Stimulated activated effector memory CD8-positive, alpha-beta T cell treated with anti-CD3 and anti-CD28 coated beads, Interleukin-12 subunit alpha, Interleukin-12 subunit beta, amount 100 ng/mL, for 72 hours (primary cell): ENCODE measurements around the gene TNS3.
A peak's percentile ranks its signal among the peaks of the same experiment; 100 is the strongest.

Experiments used
- ATAC-seq: fragments of 150-1000 bp; cut with Tn5 transposase; 2 replicates; pipeline ENCODE4 v1.10.0; 2021
- DNase-seq, 2 donors: peaks; one replicate each; pipeline ENCODE4 v3.0.0; 2021 to 2022; ENCODE audit warnings: low spot score in 2 of 2
- H3K27ac Mint-ChIP-seq: one replicate; pipeline ENCODE4 v1.8.0; 2022; ENCODE audit warnings: mild to moderate bottlenecking, mixed read lengths
- H3K36me3 Mint-ChIP-seq: one replicate; pipeline ENCODE4 v1.8.0; 2022; ENCODE audit warnings: mild to moderate bottlenecking, mixed read lengths
- H3K4me1 Mint-ChIP-seq: one replicate; pipeline ENCODE4 v1.8.0; 2022; ENCODE audit warnings: mixed read lengths
- H3K4me3 Mint-ChIP-seq: one replicate; pipeline ENCODE4 v1.8.0; 2022; ENCODE audit warnings: mild to moderate bottlenecking, mixed read lengths
- H3K9me3 Mint-ChIP-seq: one replicate; pipeline ENCODE4 v1.8.0; 2022; ENCODE audit warnings: mixed read lengths

Gene TNS3

DNA sequence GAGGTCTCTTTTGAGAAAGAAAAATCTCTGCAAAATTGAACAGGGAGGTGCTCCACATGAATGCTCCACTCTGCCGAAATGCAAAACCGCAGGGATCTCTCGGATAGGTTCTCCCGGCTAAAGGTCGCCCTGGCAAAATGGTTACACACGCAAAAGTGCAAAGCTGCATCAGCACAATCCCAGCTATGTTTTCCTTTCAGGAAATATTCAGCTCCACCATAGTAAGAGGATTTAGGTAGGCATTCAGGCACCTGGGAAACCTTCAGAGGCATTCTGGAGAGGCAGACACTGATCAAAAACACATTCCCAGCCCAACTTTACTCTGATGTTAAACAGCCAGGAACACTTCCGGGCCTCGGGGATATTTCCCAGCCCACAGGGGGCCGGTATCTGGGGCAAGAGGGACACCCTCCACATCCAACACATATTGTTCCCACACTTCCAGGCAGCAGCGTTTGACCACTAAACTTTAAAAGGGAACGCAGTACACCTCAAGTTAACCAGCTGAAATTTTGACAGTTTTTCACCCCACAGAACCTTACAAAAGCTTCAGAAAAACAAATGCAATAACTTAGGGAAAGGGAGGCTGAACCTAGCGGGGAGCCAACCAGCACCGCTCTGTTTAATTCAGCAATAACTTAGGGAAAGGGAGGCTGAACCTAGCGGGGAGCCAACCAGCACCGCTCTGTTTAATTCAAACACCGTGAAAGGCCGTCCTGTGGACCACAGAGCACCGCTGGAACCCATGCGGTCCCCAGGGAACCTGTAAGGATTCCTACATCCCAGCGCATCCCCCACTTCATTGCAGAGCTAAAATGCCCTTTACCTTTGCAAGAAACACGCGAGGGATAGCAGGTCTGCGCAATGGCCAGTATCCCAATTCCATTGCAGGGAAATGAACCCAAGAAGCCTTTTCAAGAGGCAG lies 45.9 kb downstream of the TNS3 start:
- no peaks in the 10 kb centered on the region for H3K9me3 Mint-ChIP-seq
- H3K4me3 Mint-ChIP-seq, result no peak overlapping the region
- DNase-seq (no peak), ATAC-seq (no peak)
- no peak overlapping the region for H3K27ac Mint-ChIP-seq
- no peaks in the 10 kb centered on the region for H3K4me1 Mint-ChIP-seq
- no peaks in the 10 kb centered on the region for H3K36me3 Mint-ChIP-seq

DNA sequence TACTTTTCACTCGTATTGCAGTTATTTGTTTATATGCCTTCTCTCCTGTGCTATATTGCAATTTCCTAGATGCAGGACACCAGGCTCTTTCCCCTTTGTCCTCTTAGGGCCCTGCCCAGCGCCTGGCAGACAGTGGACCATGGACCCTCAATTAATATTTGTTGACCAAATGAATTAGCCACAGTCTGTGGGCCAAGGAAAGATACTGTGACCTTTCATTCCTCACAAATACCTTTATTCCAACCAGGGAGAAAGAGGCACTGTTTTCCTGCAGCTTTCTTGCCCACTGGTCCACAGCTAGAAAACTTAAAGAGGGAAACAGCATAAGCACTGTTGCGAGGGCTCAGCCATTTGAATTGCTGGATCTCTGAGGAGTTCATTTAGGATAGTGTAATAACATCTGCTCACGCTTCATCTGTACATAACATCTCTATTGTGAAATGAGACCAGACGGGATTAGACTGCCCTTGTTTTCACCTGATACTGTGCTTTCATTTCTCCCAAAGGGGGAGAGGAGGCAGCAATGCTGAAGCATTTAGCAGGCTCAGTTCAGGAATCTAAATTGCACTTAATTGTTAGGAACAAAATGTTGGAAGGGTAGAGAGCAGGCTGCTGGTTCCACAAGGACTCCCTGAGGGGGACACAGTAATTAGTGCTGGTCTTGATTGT lies 46.7 kb downstream of the TNS3 start:
- DNase-seq (no peak), ATAC-seq (no peak)
- Mint-ChIP-seq H3K9me3 (no peaks in the 10 kb centered on the region), H3K4me1 (no peaks in the 10 kb centered on the region), H3K36me3 (no peaks in the 10 kb centered on the region), H3K27ac (no peak overlapping the region), H3K4me3 (no peak overlapping the region)

DNA sequence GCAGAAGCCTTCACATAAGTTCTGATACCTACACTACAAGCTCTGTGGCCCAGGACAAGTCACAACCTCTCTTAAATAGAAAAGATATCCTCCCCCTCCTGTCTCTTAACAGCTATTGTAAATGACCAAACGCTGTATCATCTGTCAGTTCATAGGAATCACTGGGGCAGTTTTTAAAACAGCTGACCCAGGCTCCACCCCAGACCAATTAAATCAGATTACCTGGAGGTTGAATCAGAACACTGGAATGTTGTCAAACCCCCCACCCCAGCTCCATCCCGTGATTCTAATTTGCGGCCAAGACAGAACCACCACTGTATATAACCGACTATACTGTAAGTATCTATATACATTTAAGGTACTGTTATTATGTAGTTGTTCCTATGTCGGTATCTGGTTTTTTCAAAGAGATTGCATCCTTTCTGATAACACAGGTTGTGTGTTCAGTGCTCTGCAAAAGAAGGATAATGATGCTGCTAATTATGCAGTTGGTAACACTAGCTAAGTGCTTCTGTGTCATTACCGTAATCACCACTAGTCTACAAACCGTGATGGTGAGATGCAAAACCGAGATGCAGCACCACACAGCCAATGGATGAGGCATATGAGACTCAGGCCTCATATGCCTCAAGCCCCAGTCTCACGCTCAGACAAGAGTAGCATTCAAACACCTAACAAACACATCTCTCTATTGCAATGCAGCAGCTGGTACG lies 47.4 kb downstream of the TNS3 start:
- DNase-seq (no peak), ATAC-seq (no peak)
- Mint-ChIP-seq H3K4me3 (no peak overlapping the region), H3K4me1 (no peaks in the 10 kb centered on the region), H3K27ac (no peak overlapping the region), H3K9me3 (no peaks in the 10 kb centered on the region), H3K36me3 (no peaks in the 10 kb centered on the region)

DNA sequence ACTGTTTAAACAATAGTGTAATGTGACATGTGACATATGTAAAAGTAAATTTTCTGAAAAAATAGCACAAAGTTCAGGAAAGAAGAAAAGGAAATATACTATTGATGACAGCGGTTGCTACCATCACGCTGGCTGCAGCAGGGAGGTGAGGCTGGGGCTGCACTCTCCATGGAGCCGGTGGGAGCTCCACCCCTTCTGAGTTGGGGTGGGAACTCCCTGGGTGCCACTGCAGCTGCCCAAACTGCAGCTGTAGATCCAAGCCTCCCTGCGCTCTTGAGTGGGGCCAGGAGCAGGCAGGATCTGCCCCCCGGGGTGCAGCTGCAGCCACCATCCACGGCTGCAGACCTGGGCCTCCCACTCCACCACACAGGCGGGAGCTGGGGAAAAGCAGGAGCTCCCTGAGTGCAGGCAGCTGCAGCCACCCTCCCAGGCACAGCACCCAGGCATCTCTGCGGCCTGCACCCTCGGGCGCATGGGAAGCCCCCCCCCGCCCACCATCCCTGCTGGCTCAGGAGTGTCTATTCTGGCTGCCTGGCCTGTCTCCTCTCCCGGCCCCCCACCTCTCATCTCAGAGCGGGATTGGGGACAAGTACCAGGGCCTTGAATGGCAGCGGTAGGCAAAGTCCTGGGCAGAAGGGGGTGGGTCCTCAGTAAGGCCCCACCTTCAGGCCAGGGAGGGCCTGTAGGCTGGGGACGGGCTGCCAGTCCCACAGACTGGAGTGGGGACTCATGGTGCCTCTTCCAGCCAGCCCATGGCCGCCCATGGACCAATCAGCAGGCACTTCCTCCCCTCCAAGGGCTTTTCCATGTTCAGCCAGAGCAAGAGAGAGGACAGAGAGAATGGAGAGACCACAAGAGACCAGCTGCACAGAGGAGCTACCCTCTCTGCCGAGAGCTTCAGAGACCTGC lies 50.1 kb downstream of the TNS3 start:
- Mint-ChIP-seq H3K36me3 (no peaks in the 10 kb centered on the region), H3K27ac (no peak overlapping the region), H3K4me3 (no peak overlapping the region), H3K4me1 (no peaks in the 10 kb centered on the region), H3K9me3 (no peaks in the 10 kb centered on the region)
- ATAC-seq, result peak; percentile 35
- no peak for DNase-seq

DNA sequence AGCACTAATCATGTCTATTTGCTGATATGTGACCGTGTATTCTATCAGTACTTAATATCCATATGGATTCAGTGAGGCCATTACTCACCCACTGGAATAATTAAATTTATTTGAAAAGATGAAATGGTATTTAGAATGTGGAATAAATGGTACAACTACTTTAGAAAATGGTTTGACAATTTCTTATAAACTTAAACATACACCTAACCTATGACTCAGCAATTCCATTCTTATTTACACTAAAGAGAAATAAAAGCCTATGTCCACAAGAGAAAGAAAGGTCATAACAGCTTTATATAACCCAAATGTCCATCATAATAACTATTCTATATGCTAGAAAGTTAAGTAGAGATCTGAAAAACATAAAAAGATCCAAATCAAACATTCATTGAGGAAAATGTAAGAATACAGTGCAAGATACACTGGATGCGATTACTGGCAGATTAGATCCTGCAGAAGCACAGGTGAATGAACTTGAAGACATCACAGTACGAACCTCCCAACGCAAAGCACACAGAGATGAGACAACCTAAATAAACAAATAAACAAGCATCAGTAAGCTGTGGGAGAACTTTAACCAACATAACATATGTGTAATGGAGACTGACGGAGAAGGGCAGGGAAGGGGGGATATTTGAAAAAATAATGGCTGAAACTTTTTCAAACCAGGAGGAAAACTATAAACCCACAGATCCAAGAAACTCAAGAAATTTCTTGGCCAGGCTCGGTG lies 51.9 kb downstream of the TNS3 start:
- ATAC-seq, result no peak
- Mint-ChIP-seq H3K36me3 (no peaks in the 10 kb centered on the region), H3K27ac (no peak overlapping the region), H3K4me1 (no peaks in the 10 kb centered on the region), H3K4me3 (no peak overlapping the region), H3K9me3 (peaks cover 2% of the 10 kb centered on the region)
- DNase-seq, result no peak

DNA sequence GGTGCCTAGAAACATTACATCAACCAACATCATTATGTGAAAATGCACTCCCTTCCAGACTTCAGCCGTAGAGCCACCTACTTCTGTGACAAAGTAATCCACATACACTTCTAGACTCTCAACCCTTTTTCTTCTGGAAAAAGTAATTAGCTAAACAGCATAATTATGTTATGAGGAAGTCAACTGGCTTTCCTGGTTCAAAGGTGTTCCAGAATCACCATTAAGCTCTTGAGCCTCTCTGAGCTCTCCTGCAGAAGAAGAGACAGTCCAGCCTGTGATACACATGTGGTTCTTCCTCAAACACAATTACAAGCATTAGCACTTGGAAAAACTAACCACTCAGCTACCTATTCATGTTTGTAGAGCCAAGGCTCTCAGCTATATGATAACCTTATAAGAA lies 52.5 kb downstream of the TNS3 start:
- DNase-seq, result no peak
- ATAC-seq, result no peak
- peaks cover 2% of the 10 kb centered on the region for H3K9me3 Mint-ChIP-seq
- no peak overlapping the region for H3K27ac Mint-ChIP-seq
- H3K4me1 Mint-ChIP-seq, result no peaks in the 10 kb centered on the region
- no peak overlapping the region for H3K4me3 Mint-ChIP-seq
- H3K36me3 Mint-ChIP-seq, result no peaks in the 10 kb centered on the region

DNA sequence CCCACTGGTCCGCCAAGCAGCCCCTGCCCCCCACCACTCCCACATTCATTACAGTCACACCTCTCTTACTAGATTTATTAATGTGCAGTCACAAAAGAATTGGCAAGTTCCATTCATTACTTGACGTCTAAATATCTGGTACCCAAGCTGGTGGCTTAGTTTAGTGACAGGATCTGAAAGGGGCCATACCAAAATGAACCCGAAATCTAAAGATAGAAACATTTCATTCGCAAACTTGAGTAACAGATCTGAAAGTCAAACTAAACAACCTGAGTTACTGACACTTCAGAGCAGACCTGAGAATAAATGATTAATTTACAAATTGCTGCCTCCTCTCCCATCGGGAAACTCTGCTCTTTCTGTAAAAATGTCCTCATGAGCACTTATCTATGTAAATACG lies 53.4 kb downstream of the TNS3 start:
- Mint-ChIP-seq H3K36me3 (no peaks in the 10 kb centered on the region), H3K4me3 (no peak overlapping the region), H3K27ac (no peak overlapping the region), H3K4me1 (no peaks in the 10 kb centered on the region), H3K9me3 (peaks cover 2% of the 10 kb centered on the region)
- no peak for ATAC-seq
- DNase-seq, result no peak

DNA sequence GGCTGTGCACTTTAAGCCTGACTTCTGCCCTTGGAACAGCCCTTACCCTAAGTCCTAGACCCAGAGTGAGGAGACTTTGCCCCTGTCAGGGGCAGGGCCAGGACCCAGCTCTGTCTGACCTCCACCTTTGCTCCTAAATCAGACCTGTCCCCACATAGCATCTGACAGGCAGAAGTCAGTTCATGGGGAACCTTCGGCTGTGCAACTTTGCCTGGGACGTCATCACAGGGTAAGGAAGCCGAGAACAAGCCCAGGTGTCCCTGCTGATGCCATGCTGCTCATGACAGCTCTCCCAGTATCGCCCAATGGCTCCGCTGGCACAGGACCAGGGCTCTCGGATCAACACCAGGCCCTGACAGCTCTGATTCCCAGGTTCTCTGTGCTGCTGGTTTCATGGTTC lies 55.4 kb downstream of the TNS3 start:
- Mint-ChIP-seq H3K27ac (no peak overlapping the region), H3K9me3 (peaks cover 4% of the 10 kb centered on the region), H3K4me1 (no peaks in the 10 kb centered on the region), H3K4me3 (no peak overlapping the region), H3K36me3 (no peaks in the 10 kb centered on the region)
- ATAC-seq (no peak), DNase-seq (no peak)

DNA sequence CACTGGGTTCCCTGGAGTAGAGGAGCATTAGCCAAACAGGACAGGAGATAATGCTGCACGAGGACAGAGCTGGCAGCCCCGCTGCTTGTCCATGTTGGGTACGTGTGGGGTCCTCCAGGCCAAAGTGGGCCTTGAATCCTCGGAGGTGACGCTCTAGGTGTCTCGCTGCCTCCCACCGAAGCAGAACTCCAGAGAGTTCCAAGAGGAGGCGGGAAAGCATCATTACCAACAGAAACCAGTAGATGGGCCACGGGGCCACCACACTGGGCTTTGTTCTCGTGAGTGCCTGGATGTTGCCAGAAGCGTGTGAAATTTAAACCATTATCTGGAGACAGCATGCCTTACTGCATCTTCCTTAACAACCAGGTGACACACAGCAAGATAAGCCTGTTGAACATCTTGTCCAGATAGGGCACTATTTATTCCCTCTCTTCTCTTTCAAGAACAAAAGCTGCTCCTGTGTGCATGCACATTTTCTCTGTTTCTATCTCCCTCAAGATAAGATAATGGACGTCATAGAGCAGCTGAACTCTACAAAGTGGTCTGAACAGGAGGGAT lies 56.8 kb downstream of the TNS3 start:
- H3K9me3 Mint-ChIP-seq, result peaks cover 4% of the 10 kb centered on the region
- DNase-seq (no peak), ATAC-seq (no peak)
- no peak overlapping the region for H3K4me3 Mint-ChIP-seq
- H3K27ac Mint-ChIP-seq, result no peak overlapping the region
- H3K4me1 Mint-ChIP-seq, result no peaks in the 10 kb centered on the region
- no peaks in the 10 kb centered on the region for H3K36me3 Mint-ChIP-seq

DNA sequence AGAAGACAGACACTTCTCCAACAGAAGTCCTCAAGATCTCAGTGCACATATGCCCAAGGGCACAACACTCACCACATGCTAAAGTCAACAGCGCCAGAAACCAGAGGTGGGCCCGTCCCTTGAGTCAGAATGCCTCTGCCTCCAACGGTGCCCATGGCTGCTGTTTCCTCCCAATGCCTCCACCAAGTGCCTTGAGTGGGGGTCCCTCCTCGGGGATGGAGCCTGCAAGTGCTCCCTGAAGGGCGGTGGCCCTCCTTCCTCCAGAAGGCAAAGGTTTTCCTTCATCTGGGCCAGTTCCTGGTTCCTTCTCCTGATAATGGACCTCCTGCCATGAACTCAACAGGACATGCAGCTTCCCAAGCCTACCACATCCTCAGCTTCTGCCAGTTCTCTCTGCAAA lies 58.5 kb downstream of the TNS3 start:
- no peak overlapping the region for H3K27ac Mint-ChIP-seq
- H3K4me3 Mint-ChIP-seq, result no peak overlapping the region
- H3K9me3 Mint-ChIP-seq, result peaks cover 4% of the 10 kb centered on the region
- H3K36me3 Mint-ChIP-seq, result no peaks in the 10 kb centered on the region
- H3K4me1 Mint-ChIP-seq, result no peaks in the 10 kb centered on the region
- ATAC-seq (no peak), DNase-seq (no peak)

DNA sequence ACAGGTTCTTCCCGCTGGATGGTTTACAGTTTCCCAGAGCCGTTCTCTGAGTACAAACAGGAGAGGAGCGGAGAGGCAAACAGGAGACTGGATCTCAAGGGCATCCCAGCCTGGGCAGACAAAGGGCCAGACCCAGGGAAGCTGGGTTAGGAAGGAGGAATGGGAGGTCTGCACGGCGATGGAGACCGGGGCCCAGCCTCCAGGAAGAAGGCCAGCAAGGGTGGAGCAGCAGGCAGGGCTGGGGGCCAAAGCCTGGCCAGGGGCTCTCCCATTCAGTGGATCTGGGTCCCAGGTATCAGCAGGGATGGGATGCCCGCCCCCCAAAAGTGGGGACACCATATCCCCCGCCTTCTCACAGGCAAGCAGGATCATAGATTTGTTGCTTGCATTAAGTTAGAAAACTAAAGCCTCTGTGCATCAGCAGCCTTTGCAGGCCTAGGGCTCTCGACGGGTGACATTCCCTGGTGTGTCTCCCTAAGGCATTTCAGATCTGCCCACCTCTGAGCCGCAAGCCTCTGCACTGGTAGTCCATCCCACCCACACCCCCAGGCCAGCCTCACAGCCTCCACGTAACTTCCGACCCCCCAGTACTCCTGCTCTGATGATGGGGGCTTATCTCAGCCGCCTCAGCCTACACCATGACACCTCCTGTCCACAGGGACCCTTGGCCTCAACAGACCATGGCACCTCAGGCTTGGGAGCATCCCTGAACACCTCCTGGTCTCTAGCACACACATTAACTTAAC lies 59.9 kb downstream of the TNS3 start:
- no peaks in the 10 kb centered on the region for H3K36me3 Mint-ChIP-seq
- no peak overlapping the region for H3K4me3 Mint-ChIP-seq
- ATAC-seq, result no peak
- H3K9me3 Mint-ChIP-seq, result peaks cover 4% of the 10 kb centered on the region
- DNase-seq, result no peak
- H3K4me1 Mint-ChIP-seq, result no peaks in the 10 kb centered on the region
- no peak overlapping the region for H3K27ac Mint-ChIP-seq

DNA sequence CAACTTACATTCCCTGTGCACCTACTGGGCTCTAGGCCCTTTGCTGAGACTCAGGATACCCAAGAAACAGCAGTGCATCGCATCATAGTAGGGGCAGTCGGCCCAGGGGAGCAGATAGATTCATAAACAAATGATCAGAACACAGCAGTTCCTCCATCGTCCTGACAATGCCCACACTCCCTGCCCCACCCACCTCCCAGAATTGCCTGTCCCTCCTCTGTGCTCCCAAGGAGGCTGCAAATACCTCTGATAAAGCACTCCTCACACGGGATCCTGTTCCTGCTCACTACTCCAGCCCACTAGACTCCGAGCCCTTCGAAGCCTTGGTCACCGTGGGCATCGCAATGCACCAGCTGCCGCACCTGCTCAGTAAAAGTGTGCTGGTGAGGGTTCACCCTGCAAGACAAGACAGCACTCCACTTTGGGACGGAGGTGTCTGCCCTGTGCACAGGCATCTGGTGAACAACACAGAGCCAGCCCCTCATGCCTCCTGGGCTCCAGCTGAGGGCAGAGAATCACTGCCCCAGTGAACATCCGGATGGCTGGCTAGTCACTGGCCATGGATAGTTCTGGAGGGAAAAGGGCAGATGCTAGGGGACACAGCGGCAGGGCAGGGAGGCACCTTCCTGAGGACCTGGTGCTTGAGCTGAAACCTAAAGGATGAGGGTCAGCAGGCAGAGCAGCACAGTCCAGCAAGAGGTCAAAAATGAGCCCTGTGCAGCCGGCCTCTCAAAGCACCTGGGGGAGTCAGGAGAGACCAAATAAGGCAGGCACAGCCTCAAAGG lies 60.7 kb downstream of the TNS3 start:
- Mint-ChIP-seq H3K9me3 (peaks cover 4% of the 10 kb centered on the region), H3K27ac (no peak overlapping the region), H3K4me1 (no peaks in the 10 kb centered on the region), H3K4me3 (no peak overlapping the region), H3K36me3 (no peaks in the 10 kb centered on the region)
- ATAC-seq (no peak), DNase-seq (no peak)

DNA sequence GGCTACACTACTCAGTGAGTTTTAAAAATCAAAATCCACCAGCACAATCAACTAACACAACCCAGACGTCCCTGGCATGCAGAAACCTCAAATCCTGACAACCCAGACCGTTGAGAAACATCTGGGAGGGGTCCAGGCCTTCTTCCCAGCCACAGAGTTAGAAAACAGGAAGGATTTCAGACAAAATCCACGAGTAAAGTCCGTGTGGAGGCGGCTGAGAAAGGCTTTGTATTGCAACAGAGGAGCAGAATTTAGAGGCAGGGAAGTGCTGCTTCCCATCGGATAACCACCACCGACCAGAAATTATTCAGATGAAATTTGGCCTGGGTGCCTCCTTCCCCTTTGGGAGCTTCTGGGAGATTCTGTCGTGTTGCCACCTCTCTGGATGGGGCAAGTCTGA lies 61.5 kb downstream of the TNS3 start:
- H3K9me3 Mint-ChIP-seq, result peaks cover 3% of the 10 kb centered on the region
- DNase-seq (no peak), ATAC-seq (no peak)
- H3K36me3 Mint-ChIP-seq, result no peaks in the 10 kb centered on the region
- H3K4me1 Mint-ChIP-seq, result no peaks in the 10 kb centered on the region
- no peak overlapping the region for H3K27ac Mint-ChIP-seq
- no peak overlapping the region for H3K4me3 Mint-ChIP-seq
